ENCODE measurements around the gene DIP2C. TPM values are rescaled to one million over a fixed set of nuclear protein-coding genes. Genes with fewer than 3 reads are reported as not detected.

Gene DIP2C
- total and polyA plus RNA-seq, 2 donors (not counting 1 experiment from before 2014, with no cell fraction given), result 1.3 to 1.9 TPM

GRCh38 chr10:621981-622740 lies 67.3 kb downstream of the DIP2C start:
- H3K9ac ChIP-seq (ENCODE audit: low read length), result no peak overlapping the region
- H3K9me3 ChIP-seq (ENCODE audit: control extremely low read depth in 1 of 3, control insufficient read depth in 2 of 3, insufficient read depth in 1 of 3, low read length in 2 of 3), result peaks cover 0 to 15% (median 0%) of the 10 kb centered on the region in 3 donors
- H3K27ac ChIP-seq (ENCODE audit: low read length in 2 of 2), result no peak overlapping the region
- ChIA-PET CTCF (no interaction called here), POLR2A (no interaction called here)
- H3K4me1 Mint-ChIP-seq, result peaks cover 28% of the 10 kb centered on the region
- no peak overlapping the region for H3K27ac Mint-ChIP-seq
- 98% methylated on average over 8 of the region's 13 CpGs for WGBS (ENCODE audit: insufficient coverage)
- H2AFZ ChIP-seq (ENCODE audit: insufficient read depth, low read depth, low read length, poor library complexity, severe bottlenecking), result no peak overlapping the region
- H3K4me3 Mint-ChIP-seq, result no peak overlapping the region
- no peak for TF ChIP-seq CTCF (IDR thresholded peaks at IDR 0.05)
- no peak for TF ChIP-seq EZH2 (IDR thresholded peaks at IDR 0.05; ENCODE audit: borderline replicate concordance, insufficient read depth, low read depth, low read length, poor library complexity, severe bottlenecking)
- no peaks in the 10 kb centered on the region for H3K36me3 ChIP-seq (replicated peaks in 1 of 2; ENCODE audit: control extremely low read depth in 1 of 2, control insufficient read depth in 1 of 2, extremely low read depth in 1 of 2, insufficient read depth in 2 of 2, low read length in 1 of 2)
- no peak overlapping the region for H3K4me2 ChIP-seq (replicated peaks; ENCODE audit: low read depth, low read length, poor library complexity, severe bottlenecking)
- H4K20me1 ChIP-seq (ENCODE audit: control insufficient read depth, insufficient read depth, low read length, poor library complexity, severe bottlenecking), result no peaks in the 10 kb centered on the region
- intact Hi-C loops (cut with micrococcal nuclease), result no loop called here
- ATAC-seq (ENCODE audit: low read depth) (no peak), DNase-seq (no peak)
- no peaks in the 10 kb centered on the region for H3K79me2 ChIP-seq (ENCODE audit: control insufficient read depth, insufficient read depth, low read length)
- H3K27me3 ChIP-seq (replicated peaks in 1 of 4; ENCODE audit: control extremely low read depth in 1 of 4, control insufficient read depth in 3 of 4, insufficient read depth in 4 of 4, low read length in 3 of 4), result peaks cover 0 to 47% (median 18%) of the 10 kb centered on the region in 4 experiments
- peaks cover 50% of the 10 kb centered on the region for H3K27me3 Mint-ChIP-seq
- H3K4me1 ChIP-seq (ENCODE audit: control insufficient read depth in 2 of 2, insufficient read depth in 2 of 2, low read length in 2 of 2), result peaks cover 19 to 28% of the 10 kb centered on the region in 2 donors
- H3K9me3 Mint-ChIP-seq (ENCODE audit: insufficient read depth), result no peaks in the 10 kb centered on the region
- no peak overlapping the region for H3K4me3 ChIP-seq (ENCODE audit: control extremely low read depth in 1 of 5, extremely low read depth in 1 of 5, insufficient read depth in 1 of 5, low read depth in 2 of 5, low read length in 4 of 5)

GRCh38 chr10:621513-621912 lies 68.0 kb downstream of the DIP2C start:
- H2AFZ ChIP-seq (ENCODE audit: insufficient read depth, low read depth, low read length, poor library complexity, severe bottlenecking), result no peak overlapping the region
- H3K9me3 ChIP-seq (ENCODE audit: control extremely low read depth in 1 of 3, control insufficient read depth in 2 of 3, insufficient read depth in 1 of 3, low read length in 2 of 3), result peaks cover 0 to 15% (median 0%) of the 10 kb centered on the region in 3 donors
- Mint-ChIP-seq H3K4me3 (no peak overlapping the region), H3K27me3 (peaks cover 56% of the 10 kb centered on the region), H3K27ac (peak overlapping the region; percentile 67), H3K4me1 (peaks cover 28% of the 10 kb centered on the region), H3K9me3 (ENCODE audit: insufficient read depth) (no peaks in the 10 kb centered on the region)
- no peaks in the 10 kb centered on the region for H4K20me1 ChIP-seq (ENCODE audit: control insufficient read depth, insufficient read depth, low read length, poor library complexity, severe bottlenecking)
- H3K4me2 ChIP-seq (replicated peaks; ENCODE audit: low read depth, low read length, poor library complexity, severe bottlenecking), result no peak overlapping the region
- H3K4me1 ChIP-seq (ENCODE audit: control insufficient read depth in 2 of 2, insufficient read depth in 2 of 2, low read length in 2 of 2), result peaks cover 19 to 28% of the 10 kb centered on the region in 2 donors
- CTCF ChIA-PET, result no interaction called here
- intact Hi-C loops (cut with micrococcal nuclease), result no loop called here
- TF ChIP-seq CTCF (IDR thresholded peaks at IDR 0.05) (no peak), EZH2 (IDR thresholded peaks at IDR 0.05; ENCODE audit: borderline replicate concordance, insufficient read depth, low read depth, low read length, poor library complexity, severe bottlenecking) (no peak)
- no peak overlapping the region for H3K9ac ChIP-seq (ENCODE audit: low read length)
- H3K27ac ChIP-seq (ENCODE audit: low read length in 2 of 2), result no peak overlapping the region
- ATAC-seq (ENCODE audit: low read depth), result no peak
- POLR2A ChIA-PET, result no interaction called here
- no peaks in the 10 kb centered on the region for H3K36me3 ChIP-seq (replicated peaks in 1 of 2; ENCODE audit: control extremely low read depth in 1 of 2, control insufficient read depth in 1 of 2, extremely low read depth in 1 of 2, insufficient read depth in 2 of 2, low read length in 1 of 2)
- H3K79me2 ChIP-seq (ENCODE audit: control insufficient read depth, insufficient read depth, low read length), result no peaks in the 10 kb centered on the region
- 93% methylated on average over 10 of the region's 13 CpGs for WGBS (ENCODE audit: insufficient coverage)
- no peak overlapping the region for H3K4me3 ChIP-seq (ENCODE audit: control extremely low read depth in 1 of 5, extremely low read depth in 1 of 5, insufficient read depth in 1 of 5, low read depth in 2 of 5, low read length in 4 of 5)
- DNase-seq, result peak; percentile 17
- peaks cover 0 to 53% (median 19%) of the 10 kb centered on the region in 4 experiments for H3K27me3 ChIP-seq (replicated peaks in 1 of 4; ENCODE audit: control extremely low read depth in 1 of 4, control insufficient read depth in 3 of 4, insufficient read depth in 4 of 4, low read length in 3 of 4)
